Stimulated activated CD4-positive, alpha-beta T cell treated with anti-CD3 and anti-CD28 coated beads, TNF-alpha, amount 100 ng/mL, for 48 hours (primary cell): ENCODE data around the gene RUNX1.

ENCODE experiments used
- DNase-seq, 3 donors: peaks; one replicate each; pipeline ENCODE4 v3.0.0-alpha.2; 2020; ENCODE audit warnings: low read depth in 3 of 3

Gene RUNX1

GRCh38 chr21:34850166-34850690, 198.9 kb downstream of the RUNX1 start:
- no peak for DNase-seq

DNA sequence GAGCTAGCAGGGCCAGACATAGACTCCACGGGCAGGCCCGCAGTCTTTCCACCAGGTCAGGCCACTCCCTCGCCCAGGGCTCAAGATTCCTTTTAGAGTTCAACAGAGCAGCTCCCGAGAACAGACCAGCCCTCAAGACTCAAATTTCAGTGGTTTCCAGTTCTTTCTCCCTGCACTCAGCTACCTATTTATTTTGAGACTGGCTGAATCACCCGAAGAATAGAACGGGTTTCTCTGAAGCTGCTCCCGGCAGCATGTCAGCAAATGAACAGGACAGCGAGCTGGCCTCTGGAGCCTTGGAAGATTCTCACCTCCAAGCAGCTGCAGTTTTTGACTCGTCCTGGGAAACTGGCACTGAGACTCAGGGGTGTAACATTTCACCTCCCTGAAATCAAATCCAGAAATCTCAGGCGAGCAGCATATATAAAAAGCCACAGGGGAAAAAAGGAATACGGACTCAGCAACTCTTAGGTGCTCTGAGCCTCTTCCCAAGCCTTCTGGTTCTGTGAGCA, 202.4 kb downstream of the RUNX1 start:
- no peak for DNase-seq

GRCh38 chr21:34845521-34846451, 203.3 kb downstream of the RUNX1 start:
- DNase-seq = peak in 1 of 3 donors; percentile 13

- DNase-seq = no peak
Measured at GRCh38 chr21:34844924-34845238, 204.2 kb downstream of the RUNX1 start.

- DNase-seq = no peak
Measured at GRCh38 chr21:34844013-34844923, 204.8 kb downstream of the RUNX1 start.

DNA sequence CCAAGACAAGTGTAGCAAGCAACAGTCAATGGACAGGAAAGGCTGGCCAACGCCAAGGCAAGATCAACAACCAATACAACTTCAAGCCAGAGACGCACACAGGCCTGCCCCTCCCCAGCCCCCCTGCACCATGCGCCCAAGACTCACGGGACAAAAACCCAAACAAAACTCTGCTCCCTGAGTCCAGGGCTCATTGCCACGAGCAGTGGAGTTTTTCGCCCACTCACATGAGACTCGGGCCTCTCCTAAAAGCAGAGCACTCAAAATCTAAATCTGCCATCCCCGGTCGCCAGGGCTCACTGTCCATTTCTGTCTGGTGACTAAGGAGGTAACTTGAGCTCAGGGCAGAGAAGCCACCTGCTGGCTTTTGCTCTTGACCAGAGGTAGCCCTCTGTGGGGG, 205.5 kb downstream of the RUNX1 start:
- no peak for DNase-seq

GRCh38 chr21:34841154-34841553, 207.9 kb downstream of the RUNX1 start:
- DNase-seq = no peak

DNA sequence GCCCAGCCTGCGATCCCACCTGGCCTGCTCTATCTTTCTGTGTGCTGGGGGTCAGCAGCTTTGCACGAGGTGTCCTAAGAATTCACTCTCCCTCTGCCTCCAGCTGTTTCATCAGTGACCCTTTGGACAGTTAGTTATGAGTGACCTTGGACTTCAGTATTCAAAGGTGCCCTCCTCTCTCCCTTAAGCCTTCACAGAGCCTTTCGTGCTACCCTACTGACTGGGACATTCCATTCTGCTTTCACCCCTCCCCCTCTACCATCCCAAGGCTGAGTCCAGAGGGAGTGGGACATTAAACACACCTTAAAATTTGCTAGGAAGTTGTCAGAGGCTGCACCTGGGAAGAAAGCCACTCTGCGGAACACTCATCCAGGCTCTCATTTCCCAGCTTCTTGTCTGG, 208.4 kb downstream of the RUNX1 start:
- no peak for DNase-seq

DNA sequence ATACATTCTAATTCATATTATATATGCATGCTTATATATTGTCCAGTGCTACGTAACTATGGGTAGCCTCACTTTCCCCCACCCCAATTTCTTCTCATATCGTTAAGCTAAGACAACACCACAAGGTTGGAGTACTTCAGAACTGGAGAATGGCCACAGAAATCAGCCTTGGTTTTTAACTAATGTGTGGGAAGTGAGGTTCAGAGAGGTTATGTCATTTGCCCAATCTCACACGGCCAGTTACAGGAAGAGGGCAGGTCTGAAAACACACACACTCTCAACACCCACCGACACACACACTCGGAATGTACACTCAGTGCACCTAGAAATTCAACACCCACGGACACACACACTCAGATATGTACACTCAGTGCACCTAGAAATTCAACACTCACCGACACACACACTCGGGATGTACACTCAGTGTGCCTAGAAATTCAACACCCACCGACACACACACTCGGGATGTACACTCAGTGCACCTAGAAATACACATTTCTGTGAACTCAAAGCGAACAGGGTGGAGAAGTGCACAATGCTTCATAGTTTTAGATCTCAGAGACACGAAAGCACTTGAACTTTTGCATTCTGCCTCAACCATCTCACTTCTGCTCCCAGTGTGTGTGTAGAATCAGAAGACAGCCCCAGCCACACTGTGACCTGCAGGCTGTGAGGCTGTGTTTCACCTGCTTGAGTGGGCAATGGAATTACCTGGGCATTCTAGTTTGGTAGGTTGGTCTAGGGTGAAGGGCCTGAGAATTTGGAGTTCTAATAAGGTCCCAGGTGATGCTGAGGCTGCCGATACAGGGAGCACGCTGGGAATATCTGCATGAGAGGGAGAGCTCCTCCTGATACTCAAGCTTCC, 209.9 kb downstream of the RUNX1 start:
- no peak for DNase-seq

GRCh38 chr21:34836933-34837505, 212.1 kb downstream of the RUNX1 start:
- no peak for DNase-seq

DNA sequence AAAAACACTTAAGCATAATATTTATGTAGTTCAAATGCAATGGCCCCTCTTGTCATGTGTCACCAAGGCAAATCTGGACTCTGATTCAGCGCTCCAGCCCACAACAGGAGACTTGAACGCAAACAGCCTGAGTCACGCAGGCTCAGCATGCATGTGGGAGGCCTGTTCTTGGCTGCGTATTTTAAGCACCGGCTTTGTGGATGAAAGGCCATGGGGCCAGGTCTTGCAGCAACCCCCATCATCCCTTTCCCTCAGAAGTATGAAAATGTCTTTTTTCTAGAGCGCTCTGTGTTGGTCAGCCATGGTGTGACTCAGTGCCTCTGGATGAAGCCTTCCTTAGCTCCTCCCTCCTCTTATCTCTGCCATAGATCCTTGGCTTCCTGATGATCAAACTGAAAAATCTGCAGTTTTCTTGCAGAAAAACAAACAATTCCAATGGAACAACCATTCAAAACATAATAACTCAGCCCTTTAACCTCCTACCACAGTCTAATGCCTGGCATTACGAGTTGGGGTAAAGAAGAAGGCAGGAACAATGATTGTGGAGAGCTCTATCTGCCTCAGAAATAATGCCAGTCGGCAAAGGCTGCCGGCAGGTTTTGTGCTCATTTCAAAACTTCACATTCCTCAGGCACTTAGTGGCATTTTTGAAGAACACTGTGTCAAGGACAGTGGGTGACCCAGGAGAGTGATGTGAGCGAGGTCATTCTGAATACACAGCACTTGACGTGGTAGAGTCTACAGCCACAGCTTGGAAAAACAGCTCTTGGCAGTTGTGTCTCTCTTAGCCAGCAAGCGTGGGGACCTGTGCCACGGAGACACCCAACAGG, 212.8 kb downstream of the RUNX1 start:
- DNase-seq = peak in 2 of 3 donors; percentile 41

DNA sequence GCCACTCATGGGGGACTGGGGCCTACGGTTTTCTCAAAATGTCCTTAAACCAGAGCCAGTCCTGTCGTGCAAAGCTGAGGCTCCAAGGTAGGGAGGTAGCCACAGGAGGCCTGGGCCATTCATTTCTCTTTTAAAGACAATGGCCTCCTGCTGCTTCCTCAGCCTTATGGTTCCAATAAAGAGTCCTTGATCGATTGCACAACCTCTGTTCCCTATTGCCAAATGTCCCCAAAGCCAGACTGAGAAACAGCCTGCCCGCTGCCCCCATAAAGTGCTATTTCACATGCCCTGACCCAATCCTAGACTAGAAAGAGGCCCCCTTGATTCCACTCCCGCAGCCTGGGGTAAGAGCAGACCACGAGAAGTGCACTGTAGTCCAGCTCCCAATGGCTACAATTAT, 213.6 kb downstream of the RUNX1 start:
- DNase-seq = no peak

DNA sequence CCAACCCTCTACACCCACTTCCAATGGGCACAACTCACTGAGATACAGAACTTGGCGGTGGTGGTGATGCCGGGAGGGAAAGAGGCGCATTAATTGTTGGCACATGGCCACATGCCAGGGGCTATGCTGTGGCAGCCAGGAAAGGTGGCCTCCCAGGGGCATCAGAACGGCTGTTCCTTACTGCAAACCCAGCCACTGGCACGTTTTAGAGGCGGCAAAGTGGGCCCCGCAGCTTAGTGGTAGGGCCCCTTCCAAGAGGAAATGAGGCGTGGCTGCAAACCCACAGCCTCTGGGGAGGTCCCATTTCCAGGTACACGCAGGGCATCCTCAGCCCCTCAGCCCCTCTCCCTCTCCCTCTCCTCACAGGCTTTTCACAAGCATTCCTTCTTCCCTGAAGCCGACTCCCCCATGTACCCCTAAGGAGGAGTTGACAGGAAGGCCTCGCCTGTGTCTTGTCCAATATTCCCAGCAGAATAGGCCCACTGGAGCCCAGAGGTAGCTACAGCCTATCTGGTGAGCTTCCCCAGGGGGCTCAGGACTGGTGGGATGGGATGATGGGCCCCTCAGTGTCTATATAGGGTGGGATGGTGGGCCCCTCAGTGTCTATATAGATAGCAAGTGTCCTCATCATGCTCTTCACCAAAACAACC, 214.1 kb downstream of the RUNX1 start:
- no peak for DNase-seq

DNA sequence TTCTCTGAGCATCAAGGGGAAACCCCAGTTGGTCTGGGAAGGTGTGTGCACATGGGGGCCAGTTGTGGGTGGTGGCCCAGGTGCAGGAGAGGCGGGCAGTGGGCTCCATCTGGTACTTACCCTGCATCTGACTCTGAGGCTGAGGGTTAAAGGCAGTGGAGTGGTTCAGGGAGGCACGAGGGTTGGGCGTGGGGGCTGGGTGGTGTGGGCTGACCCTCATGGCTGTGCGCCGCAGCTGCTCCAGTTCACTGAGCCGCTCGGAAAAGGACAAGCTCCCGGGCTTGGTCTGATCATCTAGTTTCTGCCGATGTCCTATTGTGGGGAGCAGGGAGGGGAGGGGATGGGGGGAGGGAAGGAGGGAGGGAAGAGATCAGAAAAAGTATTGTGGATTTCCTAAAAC, 214.8 kb downstream of the RUNX1 start:
- no peak for DNase-seq

- DNase-seq = no peak
Measured at GRCh38 chr21:34833465-34833864, 215.6 kb downstream of the RUNX1 start.

GRCh38 chr21:34830386-34831170, 218.5 kb downstream of the RUNX1 start:
- DNase-seq = no peak

DNA sequence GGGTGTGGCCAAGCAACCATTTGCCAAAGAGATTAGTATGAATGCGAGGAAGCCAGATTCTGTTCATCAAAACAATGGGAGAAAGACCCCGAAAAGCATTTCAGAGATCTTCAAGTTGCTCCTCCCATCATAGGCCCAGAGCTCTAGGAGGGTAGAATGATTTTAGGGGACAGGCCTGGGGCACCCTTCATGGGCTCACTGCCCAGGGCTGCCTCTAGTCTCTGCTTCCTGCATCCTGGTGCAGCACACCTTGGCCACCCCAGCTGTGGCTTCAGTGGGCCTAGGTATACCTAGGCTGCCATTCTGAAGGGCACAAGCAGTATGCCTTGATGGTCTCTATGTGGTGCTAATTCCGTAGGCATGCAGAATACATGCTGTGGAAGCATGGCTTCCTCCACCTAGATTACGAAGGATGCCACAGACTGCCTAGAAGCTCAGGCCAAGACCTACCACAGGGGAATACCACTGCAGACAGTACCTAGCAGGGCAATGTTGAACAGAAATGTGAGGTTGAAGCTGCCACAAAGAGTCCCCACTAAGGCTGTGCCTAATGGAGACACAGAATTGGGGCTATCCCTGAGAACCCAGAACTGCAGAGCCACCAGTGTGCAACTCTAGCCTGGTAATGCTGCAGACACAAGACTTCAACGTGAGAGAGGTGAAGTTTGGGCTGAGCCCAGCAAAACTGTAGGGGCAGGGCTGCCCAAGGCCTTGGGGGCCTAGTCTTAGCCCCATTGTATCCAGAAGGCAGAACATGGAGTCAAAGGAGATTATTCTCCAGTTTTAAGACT, 221.5 kb downstream of the RUNX1 start:
- DNase-seq = no peak

GRCh38 chr21:34826836-34827235, 222.3 kb downstream of the RUNX1 start:
- no peak for DNase-seq
